NCI-H146 treated with DMSO at 0.1 percent for 48 hours (cell line): ENCODE measurements around the gene RANBP1.

ENCODE experiments used
- DNase-seq: peaks from one replicate; lab custom pipeline; 2025; ENCODE audit not compliant: unreplicated experiment; lab: John Stamatoyannopoulos, UW

Gene RANBP1

DNA sequence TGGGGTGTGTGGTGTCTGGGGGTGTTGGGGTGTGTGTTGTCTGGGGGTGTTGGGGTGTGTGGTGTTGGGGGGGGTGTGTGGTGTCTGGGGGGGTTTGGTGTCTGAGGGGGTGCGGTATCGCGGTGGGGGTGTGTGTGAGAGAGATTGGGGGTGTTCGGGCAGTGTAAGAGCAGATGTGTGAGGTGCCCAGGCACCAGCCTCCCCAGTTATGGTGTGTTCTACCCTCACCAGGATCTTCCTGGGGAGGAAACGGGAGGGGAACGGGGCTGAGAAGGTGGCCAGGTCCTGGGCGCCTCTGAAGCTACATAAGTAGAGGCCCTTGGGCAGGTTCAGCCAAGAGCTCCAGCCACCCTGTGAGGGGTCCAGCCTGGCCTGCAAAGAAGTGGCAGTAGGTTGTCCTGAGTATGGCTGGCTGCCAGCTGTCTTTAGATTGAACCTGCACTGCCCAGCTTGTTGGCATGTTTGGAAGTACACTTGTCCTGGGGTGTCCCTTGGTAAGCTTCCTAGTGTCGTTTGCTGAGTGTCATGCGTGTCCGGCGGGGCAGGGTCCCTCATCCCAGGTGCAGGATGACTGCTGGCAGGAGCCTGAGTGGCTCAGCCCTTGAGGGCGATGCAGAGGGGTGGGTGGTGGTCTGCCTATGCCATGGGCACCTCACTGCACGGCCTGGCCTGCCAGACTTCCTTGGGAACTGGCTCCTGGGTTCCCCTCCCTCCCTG lies 7.6 kb downstream of the RANBP1 start:
- DNase-seq = no peak

DNA sequence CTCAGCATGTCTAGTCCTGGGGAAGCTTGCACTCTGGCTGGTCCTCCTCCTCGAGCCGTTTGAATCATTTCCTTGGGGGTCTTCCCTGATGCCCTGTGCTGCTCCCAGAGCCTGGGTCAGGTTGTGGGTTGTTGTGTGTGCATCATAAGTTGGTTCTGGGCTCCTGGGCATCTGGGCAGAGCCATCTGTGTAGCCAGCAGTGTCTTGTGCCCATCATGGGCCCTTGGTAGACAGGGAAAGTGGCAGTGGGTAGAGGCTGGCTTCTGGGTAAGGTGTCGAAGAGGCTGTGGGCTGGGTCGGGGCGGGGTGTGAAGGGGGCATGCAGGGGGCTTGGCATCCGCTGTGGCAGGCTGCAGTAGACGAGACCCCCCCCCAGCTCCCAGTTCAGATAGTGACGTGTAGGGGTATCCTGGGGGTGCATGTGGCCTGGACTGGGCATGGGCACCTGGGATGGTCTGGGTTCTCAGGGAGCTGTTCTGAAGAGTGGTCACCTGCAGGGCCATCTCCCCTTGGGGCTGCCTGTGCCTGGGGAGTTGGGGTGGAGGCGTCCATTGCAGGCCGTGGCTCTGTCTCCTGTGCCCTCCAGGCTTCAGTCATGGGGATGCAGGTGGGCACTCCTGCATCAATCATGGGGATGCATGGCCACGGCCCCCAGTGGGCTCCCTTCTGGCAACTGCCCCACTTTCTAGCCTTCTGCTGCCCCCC lies 8.3 kb downstream of the RANBP1 start:
- no peak for DNase-seq

DNA sequence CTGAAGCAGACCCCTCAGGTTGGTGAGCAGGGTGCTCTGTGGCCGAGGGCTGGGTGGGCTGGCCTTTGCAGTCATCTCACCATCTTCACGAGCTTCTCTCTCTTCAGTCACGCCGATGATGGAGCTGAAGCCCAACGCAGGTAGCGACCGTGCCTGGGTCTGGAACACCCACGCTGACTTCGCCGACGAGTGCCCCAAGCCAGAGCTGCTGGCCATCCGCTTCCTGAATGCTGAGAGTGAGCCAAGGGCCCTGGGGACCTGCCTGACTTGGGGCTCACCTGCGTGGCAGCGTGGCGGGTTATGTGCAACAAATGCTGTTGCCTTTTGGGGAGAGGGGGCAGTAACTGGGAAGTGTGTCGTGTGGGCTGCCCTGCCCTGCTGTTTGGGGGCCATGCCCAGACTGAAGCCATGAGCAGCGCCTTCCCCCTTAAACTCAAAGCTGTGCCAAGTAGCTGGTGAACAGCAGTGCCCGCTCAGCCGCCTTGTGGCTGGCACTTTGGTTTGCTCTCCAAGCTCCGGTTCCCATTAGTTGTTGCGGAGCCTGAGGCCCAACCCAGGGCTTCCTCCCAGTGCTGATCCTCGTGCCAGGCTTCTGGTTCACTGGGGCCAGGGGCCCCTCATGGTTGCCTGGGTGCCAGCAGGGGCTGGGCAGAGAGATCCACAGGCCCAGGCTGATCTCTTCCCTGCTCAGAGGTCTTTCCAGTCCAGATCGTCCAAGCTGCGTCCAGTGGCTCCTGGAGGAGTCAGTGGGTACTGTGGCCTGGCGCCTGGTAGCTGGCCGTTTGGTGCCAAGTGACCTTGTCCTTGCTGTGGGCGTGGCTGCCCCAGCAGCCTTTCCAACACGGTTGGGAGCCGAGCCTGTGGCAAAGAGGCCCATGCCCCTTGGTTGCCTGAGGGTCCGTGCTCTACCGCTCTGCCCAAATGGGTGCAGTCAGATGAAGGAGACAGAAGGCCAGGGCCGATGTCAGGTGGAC lies 9.6 kb downstream of the RANBP1 start:
- no peak for DNase-seq

DNA sequence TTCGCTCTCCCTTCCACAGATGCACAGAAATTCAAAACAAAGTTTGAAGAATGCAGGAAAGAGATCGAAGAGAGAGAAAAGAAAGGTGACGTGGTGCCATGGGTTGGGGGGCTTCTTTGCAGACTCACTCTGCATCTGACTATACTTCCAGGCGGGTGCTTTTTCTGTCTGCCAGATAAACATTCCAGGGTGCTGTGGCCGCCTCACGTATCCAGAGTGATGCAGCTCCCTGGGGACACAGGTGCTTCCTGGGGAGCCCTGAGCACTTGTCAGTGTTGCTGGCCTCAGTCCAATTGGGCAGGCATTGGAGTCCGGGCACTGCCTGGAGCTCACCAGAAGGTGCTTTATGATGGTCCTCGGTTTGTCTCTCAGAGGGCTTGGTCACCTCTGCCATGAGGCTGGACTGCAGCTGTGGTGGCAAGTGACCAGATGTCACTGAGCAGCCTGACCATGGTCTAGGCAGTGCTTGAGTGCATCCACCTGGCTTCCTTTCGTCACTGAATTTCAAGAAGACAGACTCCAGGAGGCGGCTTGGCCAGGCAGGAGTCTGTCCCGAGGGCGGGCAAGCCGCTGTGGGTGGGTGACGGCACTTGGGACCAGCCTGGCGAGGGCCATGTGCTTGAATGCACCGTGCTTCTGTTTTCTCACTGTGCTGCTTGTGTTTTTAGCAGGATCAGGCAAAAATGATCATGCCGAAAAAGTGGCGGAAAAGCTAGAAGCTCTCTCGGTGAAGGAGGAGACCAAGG lies 10.6 kb downstream of the RANBP1 start:
- no peak for DNase-seq

DNA sequence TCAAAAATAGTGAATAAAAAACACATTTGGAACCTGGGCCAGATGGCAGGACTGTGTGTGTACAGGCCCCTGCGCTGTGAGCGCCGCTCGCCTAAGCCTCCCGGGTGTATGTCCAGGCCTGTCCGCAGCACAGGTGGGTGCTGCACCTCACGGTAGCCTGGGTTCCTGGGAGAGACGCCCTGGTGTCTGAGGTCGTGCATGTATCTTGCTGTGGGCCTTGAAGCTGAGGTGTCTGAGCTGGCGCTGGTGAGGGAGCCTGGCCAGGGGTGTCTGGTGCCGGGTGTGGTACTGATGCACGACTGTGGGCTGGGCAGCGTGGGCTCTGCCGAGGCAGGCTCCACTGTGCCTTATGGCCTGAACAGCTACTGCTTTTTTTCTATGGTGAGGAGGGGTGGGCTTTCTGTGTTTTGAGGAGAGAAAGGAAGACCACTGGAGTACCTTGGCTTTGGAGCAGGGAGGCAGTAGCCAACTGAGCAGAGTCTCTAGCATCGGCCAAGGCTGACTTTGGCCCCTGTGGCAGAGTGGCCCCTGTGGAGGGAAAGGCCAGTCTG lies 11.5 kb downstream of the RANBP1 start:
- no peak for DNase-seq

DNA sequence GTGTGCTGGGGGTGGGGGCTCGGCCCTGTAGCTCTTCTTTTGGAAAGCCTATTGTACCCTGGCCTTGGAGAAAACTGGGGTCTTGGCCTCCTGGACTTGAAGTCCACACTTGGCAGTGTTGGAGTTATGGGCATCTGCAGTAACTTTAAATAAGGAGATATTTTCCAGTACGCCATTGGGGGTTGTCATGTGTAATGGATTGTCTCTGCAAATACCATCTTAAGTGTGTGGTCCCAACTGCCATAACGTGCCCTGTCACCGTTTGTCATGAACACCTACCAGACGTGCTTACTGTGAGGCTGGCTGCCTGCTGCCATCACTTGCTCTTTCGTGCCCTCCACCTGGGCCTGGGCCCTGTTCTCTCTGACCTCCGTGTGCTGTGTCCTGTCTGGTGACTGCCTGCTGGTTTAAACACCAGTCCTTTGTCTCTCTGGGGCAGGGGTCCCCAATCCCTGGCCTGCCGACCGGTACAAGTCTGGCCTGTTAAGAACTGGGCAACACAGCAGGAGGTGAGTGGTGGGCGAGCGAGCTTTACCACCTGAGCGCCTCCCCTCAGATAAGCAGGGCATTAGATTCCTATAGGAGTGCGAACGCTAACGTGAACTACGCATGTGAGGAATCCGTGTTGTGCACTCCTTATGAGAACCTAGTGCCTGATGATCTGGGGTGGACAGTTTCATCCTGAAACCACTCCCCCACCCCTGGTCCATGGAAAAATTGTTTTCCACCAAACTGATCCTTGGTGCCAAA lies 12.1 kb downstream of the RANBP1 start:
- no peak for DNase-seq

DNA sequence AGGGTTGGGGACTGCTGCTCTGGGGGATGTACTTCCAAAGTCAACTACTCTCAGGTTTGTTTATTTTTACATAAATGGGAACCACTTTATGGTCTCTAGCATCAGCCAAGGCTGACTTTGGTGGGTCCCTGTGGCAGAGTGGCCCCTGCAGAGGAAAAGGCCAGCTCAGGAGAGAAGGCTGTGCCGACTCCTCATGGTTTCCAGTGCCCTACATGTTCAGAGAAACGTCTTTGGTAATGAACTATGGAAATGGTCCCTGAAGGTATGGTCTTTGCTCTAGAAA lies 12.7 kb downstream of the RANBP1 start:
- no peak for DNase-seq

DNA sequence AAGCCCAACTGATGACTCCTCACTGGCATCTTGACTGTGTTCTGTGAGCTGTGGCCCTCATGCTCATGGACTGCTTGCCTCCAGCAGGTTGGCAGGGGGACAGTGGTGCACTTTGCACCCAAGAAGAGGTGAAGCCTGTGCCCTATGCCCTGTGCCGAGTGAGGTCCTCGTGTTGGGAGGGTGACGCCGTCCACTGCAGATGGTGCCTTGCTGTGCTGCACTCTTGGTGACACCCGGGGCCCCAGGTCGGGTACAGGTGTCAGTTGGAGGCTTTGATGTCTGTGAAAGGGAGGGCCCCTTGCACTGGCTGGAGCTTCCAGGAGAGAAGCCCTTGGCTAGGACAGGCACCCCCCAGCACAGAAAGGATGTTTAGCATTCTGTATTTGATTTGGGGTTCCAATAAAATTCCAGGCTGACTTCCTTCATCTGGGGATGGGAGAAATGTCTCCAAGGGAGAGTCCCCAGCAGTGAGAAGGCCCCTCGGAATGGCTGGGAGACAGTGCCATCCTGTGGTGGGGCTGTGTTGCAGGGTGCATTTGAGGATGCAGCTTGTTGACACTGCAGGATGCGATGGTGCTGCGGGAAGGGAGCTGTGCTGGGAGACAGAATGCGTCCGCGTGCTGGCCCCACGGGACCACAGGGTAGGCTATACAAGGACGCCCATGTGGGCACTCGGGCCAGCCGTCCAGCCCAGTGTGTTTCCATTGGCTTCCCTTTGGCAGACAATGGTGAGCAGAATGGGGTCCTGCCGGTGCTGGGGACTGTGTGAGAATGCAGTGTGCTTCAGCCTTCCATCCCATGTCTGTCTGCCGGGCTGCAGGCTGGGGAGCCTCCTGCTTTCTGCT lies 13.2 kb downstream of the RANBP1 start:
- no peak for DNase-seq

DNA sequence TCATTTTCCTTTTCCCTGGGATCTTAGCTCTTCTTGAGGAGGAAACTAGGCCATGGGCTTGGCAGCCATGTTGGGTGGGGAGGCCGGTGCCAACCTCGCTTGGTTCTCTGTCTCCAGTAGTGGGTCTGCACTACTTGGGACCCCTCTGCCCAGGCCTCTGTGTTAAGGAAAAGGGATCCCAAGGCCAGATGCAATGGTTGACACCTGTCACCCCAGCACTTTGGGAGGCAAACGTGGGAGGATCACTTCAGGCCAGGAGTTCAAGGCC lies 13.8 kb downstream of the RANBP1 start:
- no peak for DNase-seq

DNA sequence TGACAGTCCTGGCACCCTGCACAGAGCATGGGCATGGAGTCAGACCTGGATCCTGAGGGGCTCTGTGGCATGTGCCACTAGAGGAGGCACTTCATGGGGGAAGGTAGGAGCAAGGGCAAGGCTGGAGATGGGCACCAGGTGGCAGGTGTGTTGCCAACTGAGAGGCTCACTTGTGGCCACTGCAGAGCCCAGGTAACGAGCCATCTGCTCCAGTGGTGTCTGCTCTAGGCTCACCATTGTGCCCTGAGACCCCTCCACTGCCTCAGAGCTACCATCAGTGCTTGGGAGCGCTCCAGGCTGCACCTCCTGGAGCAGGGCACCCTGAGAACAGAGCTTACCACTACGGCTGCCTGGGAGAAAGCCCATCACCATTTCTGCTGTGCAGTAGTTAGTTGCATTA lies 14.4 kb downstream of the RANBP1 start:
- DNase-seq = no peak

DNA sequence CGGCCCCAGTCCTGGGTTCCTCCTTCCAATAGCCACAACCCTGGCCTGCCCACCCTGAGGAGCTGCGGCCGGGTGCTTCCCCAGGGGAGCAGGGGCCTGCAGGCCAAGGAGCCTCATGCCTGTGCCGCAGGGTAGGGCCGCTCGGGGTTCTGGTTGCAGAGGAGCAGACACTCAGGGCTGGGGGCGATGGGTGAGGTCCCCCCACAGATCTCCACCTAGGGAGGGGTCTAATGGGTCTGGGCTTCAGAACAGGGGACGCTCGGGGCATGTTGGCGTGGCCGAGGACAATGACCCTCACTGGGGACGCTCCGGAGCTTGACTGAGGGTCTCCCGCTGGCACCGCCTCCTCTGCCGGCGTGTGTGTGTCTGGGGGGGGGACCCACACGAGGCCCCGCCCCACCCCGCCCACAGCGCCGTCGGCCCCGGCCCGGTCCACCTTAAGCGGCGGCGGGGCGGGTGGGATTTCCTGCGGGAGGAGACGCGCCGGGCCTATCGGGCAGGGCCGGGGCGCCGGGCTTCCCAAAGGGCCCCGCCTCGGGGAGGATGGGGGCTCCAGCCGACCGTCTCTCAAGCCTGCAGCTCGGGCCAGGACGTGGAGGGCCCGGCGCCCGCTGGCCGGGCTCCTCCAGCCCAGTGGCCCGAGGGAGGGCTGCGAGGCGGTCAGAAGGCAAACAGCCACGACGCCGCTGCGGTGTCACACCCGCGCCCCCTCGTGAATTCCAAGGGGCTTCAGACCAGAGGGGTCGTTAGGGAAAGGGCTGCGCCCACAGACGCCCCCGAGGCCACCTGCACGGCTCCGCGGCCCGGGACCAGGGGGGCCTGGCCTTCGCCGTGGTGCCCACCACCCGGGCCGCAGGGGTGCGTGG lies 15.1 kb downstream of the RANBP1 start:
- no peak for DNase-seq

DNA sequence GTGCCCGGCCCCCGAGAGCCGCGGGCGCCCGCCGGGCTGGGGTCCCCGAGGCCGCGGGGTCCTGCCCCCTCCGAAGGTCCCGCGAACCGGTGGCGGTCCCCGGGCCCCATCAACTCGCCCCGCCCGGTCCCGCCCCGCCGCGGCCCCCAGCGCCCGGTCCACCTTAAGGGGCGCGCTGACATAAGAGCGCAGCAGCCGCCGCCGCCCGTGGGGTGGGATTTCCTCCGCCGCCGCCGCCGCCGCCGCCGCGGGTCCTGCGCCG lies 15.6 kb downstream of the RANBP1 start, which contains the start of gene ZDHHC8:
Gene ZDHHC8 (plus strand): TSS at position 208 of the 262 bp plus-strand sequence. CDS start 144 bp downstream, outside the sequence.
- no peak for DNase-seq

DNA sequence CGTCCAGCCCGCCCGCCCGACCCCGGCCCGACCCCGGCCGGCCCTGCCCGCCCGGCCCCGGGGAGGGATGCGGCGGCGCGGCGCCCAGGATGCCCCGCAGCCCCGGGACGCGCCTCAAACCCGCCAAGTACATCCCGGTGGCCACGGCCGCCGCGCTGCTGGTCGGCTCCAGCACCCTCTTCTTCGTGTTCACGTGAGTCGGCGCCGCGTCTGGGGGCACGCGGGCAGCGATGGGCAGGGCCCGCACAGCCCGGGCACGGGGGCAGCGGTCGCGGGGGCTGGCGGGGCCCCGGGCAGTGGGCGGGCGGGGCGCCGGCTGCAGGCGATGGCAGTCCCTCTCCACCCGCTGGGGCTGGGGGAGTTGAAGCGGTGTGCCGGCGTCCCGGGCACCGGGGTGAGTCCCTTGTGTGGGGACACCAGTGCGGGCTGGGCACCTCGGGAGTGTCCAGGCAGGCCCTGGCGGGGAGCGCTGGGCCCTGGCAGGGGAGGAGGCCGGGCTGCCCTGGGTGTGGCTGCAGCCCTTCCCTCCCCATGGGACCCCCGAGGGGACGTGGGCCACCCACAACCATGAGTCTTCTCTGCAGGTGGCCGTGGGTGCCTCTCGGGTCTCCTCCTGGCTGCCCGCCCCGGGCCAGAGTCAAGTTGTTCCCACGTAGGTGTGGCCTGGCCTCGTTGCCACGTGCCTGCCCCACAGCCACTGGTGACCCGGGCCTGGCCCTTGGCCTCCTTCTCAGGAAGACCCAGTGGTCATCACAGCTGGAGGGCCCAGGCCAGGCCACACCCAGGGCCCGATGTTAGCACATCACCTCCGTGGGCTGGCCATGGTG lies 16.2 kb downstream of the RANBP1 start:
- DNase-seq = no peak

DNA sequence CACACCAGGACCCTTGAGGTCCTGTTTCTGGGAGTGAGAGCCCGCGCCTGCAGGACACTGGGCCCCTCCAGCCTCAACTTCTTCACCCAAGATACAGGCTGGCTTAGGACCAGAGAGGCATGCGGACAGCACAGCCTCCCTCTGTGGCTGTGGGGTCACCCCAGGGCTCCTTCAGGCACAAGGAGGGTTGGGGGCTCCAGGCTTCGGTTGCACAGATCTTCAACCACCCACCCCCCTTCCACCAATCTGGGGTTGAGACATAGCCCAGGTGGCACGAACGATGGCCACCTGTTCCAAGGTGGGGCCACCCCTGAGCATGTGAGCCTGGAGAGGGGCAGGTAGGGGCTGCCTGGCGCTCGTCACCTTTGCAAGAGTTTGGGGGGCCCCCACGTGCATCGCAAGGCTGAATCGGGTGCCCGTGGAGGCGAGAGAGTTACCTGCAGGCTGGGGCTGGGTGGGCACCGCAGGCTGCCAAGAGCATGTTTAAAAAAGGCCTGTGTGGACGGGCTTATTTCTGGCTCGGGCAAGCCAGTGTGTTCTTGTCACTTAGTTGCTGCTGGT lies 16.9 kb downstream of the RANBP1 start:
- no peak for DNase-seq

DNA sequence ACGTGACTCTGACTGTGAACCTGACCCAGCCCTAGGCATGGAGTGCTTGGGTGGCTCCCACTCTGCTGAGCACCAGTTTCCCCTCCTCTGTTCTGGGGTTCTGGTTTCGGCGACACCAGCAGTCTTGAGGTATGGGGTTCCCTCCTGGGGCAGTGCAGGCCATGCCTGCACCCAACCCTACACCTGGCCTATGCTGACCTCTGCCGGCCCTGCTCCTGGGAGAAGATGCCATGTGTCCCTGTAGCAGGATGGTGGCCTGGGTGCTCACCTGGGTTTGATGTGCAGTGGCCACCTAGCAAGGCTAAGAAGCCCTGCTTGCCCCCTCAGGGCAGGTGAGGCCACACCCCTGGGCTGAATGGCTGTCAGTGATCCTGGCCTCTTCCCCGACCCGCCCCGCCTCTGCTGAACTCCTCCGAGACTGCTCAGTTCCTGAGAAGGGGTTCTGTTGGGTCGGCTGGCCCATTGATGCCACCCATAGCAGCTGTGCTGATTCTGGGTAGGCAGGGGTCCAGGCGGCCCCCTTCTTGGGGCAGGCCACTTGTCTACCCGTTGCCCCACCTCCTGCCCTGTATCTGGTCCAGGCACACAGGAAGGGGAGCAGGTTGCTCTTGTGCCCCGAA lies 18.1 kb downstream of the RANBP1 start:
- DNase-seq = no peak

DNA sequence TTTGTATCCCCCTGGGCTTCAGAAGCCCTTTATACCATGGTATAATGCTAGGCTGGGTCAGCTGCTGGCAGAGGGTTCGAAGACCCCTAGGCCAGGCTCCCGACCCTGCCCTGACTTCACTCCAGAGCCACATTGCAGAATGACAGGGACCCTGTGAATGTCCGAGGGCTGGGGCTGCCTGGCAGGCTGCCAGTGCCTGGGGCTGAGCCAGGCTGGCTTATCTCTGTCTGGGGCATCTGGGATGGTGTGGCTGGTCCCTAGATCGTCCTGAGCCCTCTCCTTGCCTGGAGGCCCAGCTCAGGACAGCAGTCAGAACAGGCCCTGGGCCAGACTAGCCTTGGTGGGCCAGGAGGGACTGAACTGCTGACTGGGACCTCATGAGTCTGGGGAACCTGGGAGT lies 19.4 kb downstream of the RANBP1 start:
- no peak for DNase-seq
